BLaER1 treated with 17β-estradiol and CSF1 and Interleukin-3, amounts not matched to agents 10 nM and 100 nM (cell line): Measurements from ENCODE around the gene GMDS.

ENCODE experiments used
- H3K27ac ChIP-seq, 11 experiments: shearing (Covaris generic); formaldehyde crosslinking; 2 replicates each; pipeline ENCODE4 v1.8.1; 2022
- H3K27me3 ChIP-seq, 11 experiments: shearing (Covaris generic); formaldehyde crosslinking; 2 replicates each; pipeline ENCODE4 v1.8.1; 2022
- H3K36me3 ChIP-seq, 11 experiments: shearing (Covaris generic); formaldehyde crosslinking; 2 replicates each; pipeline ENCODE4 v1.8.1; 2022
- H3K4me1 ChIP-seq, 10 experiments: shearing (Covaris generic); formaldehyde crosslinking; 2 replicates each; pipeline ENCODE4 v1.8.1; 2022
- H3K4me2 ChIP-seq, 11 experiments: shearing (Covaris generic); formaldehyde crosslinking; 2 replicates each; pipeline ENCODE4 v1.8.1; 2022
- H3K4me3 ChIP-seq, 10 experiments: shearing (Covaris generic); formaldehyde crosslinking; 2 replicates each; pipeline ENCODE4 v1.8.1; 2022
- H3K9ac ChIP-seq, 11 experiments: shearing (Covaris generic); formaldehyde crosslinking; 2 replicates each; pipeline ENCODE4 v1.8.1; 2022
- H3K9me3 ChIP-seq, 11 experiments: shearing (Covaris generic); formaldehyde crosslinking; replicated peaks in 1 of 11; 2 replicates each; pipeline ENCODE4 v1.8.1; 2022
- H4K20me1 ChIP-seq, 11 experiments: shearing (Covaris generic); formaldehyde crosslinking; 2 replicates each; pipeline ENCODE4 v1.8.1; 2022
- Cebpa-rat ChIP-seq, 11 experiments: shearing (Covaris generic); IDR thresholded peaks; 2 replicates each; pipeline ENCODE4 v1.8.1; 2022

The GMDS gene

GRCh38 chr6:1834646-1835516, 410.5 kb downstream of the GMDS start:
- no peak overlapping the region for H3K4me2 ChIP-seq
- no peak overlapping the region for H3K9ac ChIP-seq
- no peak overlapping the region for H3K4me3 ChIP-seq
- no peaks in the 10 kb centered on the region for H3K36me3 ChIP-seq
- H3K4me1 ChIP-seq = peaks cover 0 to 13% (median 9%) of the 10 kb centered on the region in 10 experiments; a peak in 13 of 20 replicates
- H4K20me1 ChIP-seq = no peaks in the 10 kb centered on the region
- H3K27me3 ChIP-seq = no peaks in the 10 kb centered on the region
- H3K27ac ChIP-seq = no peak overlapping the region
- H3K9me3 ChIP-seq = peaks cover 0 to 5% (median under 1%) of the 10 kb centered on the region in 11 experiments; a peak in 4 of 22 replicates
- no peak for TF ChIP-seq Cebpa-rat (IDR thresholded peaks at IDR 0.05)

- no peak for TF ChIP-seq Cebpa-rat (IDR thresholded peaks at IDR 0.05)
- H4K20me1 ChIP-seq = no peaks in the 10 kb centered on the region
- no peak overlapping the region for H3K4me2 ChIP-seq
- no peak overlapping the region for H3K9ac ChIP-seq
- peaks cover 0 to 5% (median 0%) of the 10 kb centered on the region in 11 experiments; a peak in 2 of 22 replicates for H3K36me3 ChIP-seq
- peaks cover 0 to 13% (median 9%) of the 10 kb centered on the region in 10 experiments; a peak in 13 of 20 replicates for H3K4me1 ChIP-seq
- H3K27me3 ChIP-seq = no peaks in the 10 kb centered on the region
- no peak overlapping the region for H3K27ac ChIP-seq
- no peak overlapping the region for H3K4me3 ChIP-seq
- peaks cover 5 to 12% (median 7%) of the 10 kb centered on the region in 11 experiments for H3K9me3 ChIP-seq
These were observed 411.2 kb downstream of the GMDS start for GRCh38 chr6:1834207-1834606.

- H3K4me3 ChIP-seq = no peak overlapping the region
- no peak overlapping the region for H3K9ac ChIP-seq
- H4K20me1 ChIP-seq = no peaks in the 10 kb centered on the region
- H3K27ac ChIP-seq = no peak overlapping the region
- H3K9me3 ChIP-seq = peaks cover 16 to 23% (median 18%) of the 10 kb centered on the region in 11 experiments
- peak overlapping the region in 8 of 11 experiments; percentile 9 to 48 (median 42); a peak in 13 of 22 replicates for H3K4me2 ChIP-seq
- H3K27me3 ChIP-seq = no peaks in the 10 kb centered on the region
- peaks cover 0 to 13% (median 9%) of the 10 kb centered on the region in 10 experiments; a peak in 13 of 20 replicates for H3K4me1 ChIP-seq
- peaks cover 0 to 12% (median 1%) of the 10 kb centered on the region in 11 experiments; a peak in 5 of 22 replicates for H3K36me3 ChIP-seq
- no peak for TF ChIP-seq Cebpa-rat (IDR thresholded peaks at IDR 0.05)
These were observed 412.3 kb downstream of the GMDS start for GRCh38 chr6:1832844-1833787.

GRCh38 chr6:1832358-1832757, 413.0 kb downstream of the GMDS start:
- H3K27ac ChIP-seq = no peak overlapping the region
- H3K4me1 ChIP-seq = peaks cover 0 to 13% (median 9%) of the 10 kb centered on the region in 10 experiments; a peak in 13 of 20 replicates
- peaks cover 24 to 30% (median 25%) of the 10 kb centered on the region in 11 experiments for H3K9me3 ChIP-seq
- H3K27me3 ChIP-seq = no peaks in the 10 kb centered on the region
- no peaks in the 10 kb centered on the region for H4K20me1 ChIP-seq
- no peak overlapping the region for H3K4me3 ChIP-seq
- peaks cover 0 to 12% (median 7%) of the 10 kb centered on the region in 11 experiments; a peak in 5 of 22 replicates for H3K36me3 ChIP-seq
- no peak for TF ChIP-seq Cebpa-rat (IDR thresholded peaks at IDR 0.05)
- no peak overlapping the region for H3K9ac ChIP-seq
- H3K4me2 ChIP-seq = peak overlapping the region in 6 of 11 experiments; percentile 27 to 48 (median 46); a peak in 8 of 22 replicates

GRCh38 chr6:1827984-1828793, 417.2 kb downstream of the GMDS start:
- no peak for TF ChIP-seq Cebpa-rat (IDR thresholded peaks at IDR 0.05)
- Histone ChIP-seq H3K36me3 (peaks cover 0 to 12% (median 7%) of the 10 kb centered on the region in 11 experiments; a peak in 5 of 22 replicates), H3K4me2 (no peak overlapping the region), H3K9me3 (peaks cover 25 to 38% (median 30%) of the 10 kb centered on the region in 11 experiments), H3K27ac (no peak overlapping the region), H3K4me1 (peaks cover 0 to 14% (median 9%) of the 10 kb centered on the region in 10 experiments; a peak in 13 of 20 replicates), H3K9ac (no peak overlapping the region), H4K20me1 (no peaks in the 10 kb centered on the region), H3K4me3 (no peak overlapping the region), H3K27me3 (no peaks in the 10 kb centered on the region)

GRCh38 chr6:1825926-1826325, 419.5 kb downstream of the GMDS start:
- Histone ChIP-seq H4K20me1 (no peaks in the 10 kb centered on the region), H3K27ac (no peak overlapping the region), H3K9me3 (peaks cover 25 to 38% (median 30%) of the 10 kb centered on the region in 11 experiments), H3K4me1 (peaks cover 0 to 18% (median 8%) of the 10 kb centered on the region in 10 experiments; a peak in 11 of 20 replicates), H3K27me3 (no peaks in the 10 kb centered on the region), H3K4me2 (no peak overlapping the region), H3K9ac (no peak overlapping the region), H3K4me3 (no peak overlapping the region), H3K36me3 (peaks cover 0 to 12% (median 7%) of the 10 kb centered on the region in 11 experiments; a peak in 5 of 22 replicates)
- no peak for TF ChIP-seq Cebpa-rat (IDR thresholded peaks at IDR 0.05)

- H3K9me3 ChIP-seq = peaks cover 25 to 37% (median 30%) of the 10 kb centered on the region in 11 experiments
- peaks cover 0 to 12% (median 7%) of the 10 kb centered on the region in 11 experiments; a peak in 5 of 22 replicates for H3K36me3 ChIP-seq
- H3K4me3 ChIP-seq = no peak overlapping the region
- H3K9ac ChIP-seq = no peak overlapping the region
- H3K4me1 ChIP-seq = peaks cover 0 to 18% (median 8%) of the 10 kb centered on the region in 10 experiments; a peak in 11 of 20 replicates
- H4K20me1 ChIP-seq = no peaks in the 10 kb centered on the region
- no peaks in the 10 kb centered on the region for H3K27me3 ChIP-seq
- no peak overlapping the region for H3K27ac ChIP-seq
- no peak for TF ChIP-seq Cebpa-rat (IDR thresholded peaks at IDR 0.05)
- no peak overlapping the region for H3K4me2 ChIP-seq
These were observed 420.1 kb downstream of the GMDS start for GRCh38 chr6:1825277-1825676.
